Endothelial cell (in vitro differentiated cells): ENCODE results near the gene LMO1. TPM values are rescaled to one million over a fixed set of nuclear protein-coding genes. Genes with fewer than 3 reads are reported as not detected.
A peak's percentile ranks its signal among the peaks of the same experiment; 100 is the strongest.

ENCODE experiments used
- DNase-seq: peaks from one replicate; pipeline ENCODE4 v3.0.0; 2021; ENCODE audit warnings: low spot score
- H3K27ac Mint-ChIP-seq: one replicate; pipeline ENCODE4 v1.8.0; 2021; ENCODE audit warnings: mixed read lengths, inconsistent platforms; ENCODE audit not compliant: unreplicated experiment
- H3K27me3 Mint-ChIP-seq: one replicate; pipeline ENCODE4 v1.8.0; 2021; ENCODE audit warnings: mild to moderate bottlenecking, moderate library complexity, mixed read lengths, inconsistent platforms; ENCODE audit not compliant: unreplicated experiment
- H3K36me3 Mint-ChIP-seq: one replicate; pipeline ENCODE4 v1.8.0; 2021; ENCODE audit warnings: mild to moderate bottlenecking, low read depth, mixed read lengths, inconsistent platforms; ENCODE audit not compliant: unreplicated experiment
- H3K4me1 Mint-ChIP-seq: one replicate; pipeline ENCODE4 v1.8.0; 2021; ENCODE audit warnings: mild to moderate bottlenecking, mixed read lengths, inconsistent platforms; ENCODE audit not compliant: unreplicated experiment
- H3K4me3 Mint-ChIP-seq: one replicate; pipeline ENCODE4 v1.8.0; 2021; ENCODE audit warnings: mild to moderate bottlenecking, mixed read lengths, inconsistent platforms; ENCODE audit not compliant: unreplicated experiment
- H3K9me3 Mint-ChIP-seq: one replicate; pipeline ENCODE4 v1.8.0; 2021; ENCODE audit warnings: mixed read lengths, inconsistent platforms; ENCODE audit not compliant: unreplicated experiment
- total RNA-seq: library from RNA; stranded (reverse); fragmentation: NEBNext Ultra II Directional; extraction: Animal tissue kit (Norgen Biotek cat#: 25700); gene quantifications from one replicate; pipeline ENCODE4 v1.2.1, GENCODE V29; 2021; ENCODE audit not compliant: unreplicated experiment
- TF ChIP-seq, protein P1 (sequence below): fragments of 200-600 bp; sonication (generic); IDR thresholded peaks from one replicate; pipeline ENCODE4 v1.5.0; 2021; ENCODE audit warnings: antibody characterized with exemption; ENCODE audit not compliant: unreplicated experiment

LMO1 gene
- total RNA-seq, 1 donor from 2014 or later, result not detected

DNA sequence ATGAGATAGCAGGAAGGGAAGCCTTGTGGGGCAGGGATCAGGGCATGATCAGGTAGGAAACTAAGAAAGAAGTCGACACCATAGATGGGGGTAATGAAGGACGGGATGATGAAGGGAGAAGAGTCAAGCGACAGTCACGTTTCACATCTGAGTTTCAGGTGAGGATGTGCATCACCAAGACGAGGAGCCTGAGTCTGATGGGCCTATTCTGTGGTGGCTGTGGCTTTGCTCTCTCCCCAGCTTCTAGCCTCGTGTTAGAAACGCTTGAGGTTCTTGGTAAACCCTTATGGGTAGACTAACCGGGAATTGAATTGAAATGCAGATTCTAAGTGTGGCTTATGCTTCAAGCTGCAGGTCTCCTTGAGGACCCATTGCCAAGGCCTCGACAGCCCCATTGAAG, 45.6 kb upstream of the LMO1 start:
- TF ChIP-seq, protein P1, sequence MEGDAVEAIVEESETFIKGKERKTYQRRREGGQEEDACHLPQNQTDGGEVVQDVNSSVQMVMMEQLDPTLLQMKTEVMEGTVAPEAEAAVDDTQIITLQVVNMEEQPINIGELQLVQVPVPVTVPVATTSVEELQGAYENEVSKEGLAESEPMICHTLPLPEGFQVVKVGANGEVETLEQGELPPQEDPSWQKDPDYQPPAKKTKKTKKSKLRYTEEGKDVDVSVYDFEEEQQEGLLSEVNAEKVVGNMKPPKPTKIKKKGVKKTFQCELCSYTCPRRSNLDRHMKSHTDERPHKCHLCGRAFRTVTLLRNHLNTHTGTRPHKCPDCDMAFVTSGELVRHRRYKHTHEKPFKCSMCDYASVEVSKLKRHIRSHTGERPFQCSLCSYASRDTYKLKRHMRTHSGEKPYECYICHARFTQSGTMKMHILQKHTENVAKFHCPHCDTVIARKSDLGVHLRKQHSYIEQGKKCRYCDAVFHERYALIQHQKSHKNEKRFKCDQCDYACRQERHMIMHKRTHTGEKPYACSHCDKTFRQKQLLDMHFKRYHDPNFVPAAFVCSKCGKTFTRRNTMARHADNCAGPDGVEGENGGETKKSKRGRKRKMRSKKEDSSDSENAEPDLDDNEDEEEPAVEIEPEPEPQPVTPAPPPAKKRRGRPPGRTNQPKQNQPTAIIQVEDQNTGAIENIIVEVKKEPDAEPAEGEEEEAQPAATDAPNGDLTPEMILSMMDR, result no peak
- H3K9me3 Mint-ChIP-seq, result no peaks in the 10 kb centered on the region
- no peak overlapping the region for H3K4me3 Mint-ChIP-seq
- no peak for DNase-seq
- H3K36me3 Mint-ChIP-seq, result no peaks in the 10 kb centered on the region
- no peaks in the 10 kb centered on the region for H3K4me1 Mint-ChIP-seq
- no peak overlapping the region for H3K27ac Mint-ChIP-seq
- H3K27me3 Mint-ChIP-seq, result peaks cover 2% of the 10 kb centered on the region

DNA sequence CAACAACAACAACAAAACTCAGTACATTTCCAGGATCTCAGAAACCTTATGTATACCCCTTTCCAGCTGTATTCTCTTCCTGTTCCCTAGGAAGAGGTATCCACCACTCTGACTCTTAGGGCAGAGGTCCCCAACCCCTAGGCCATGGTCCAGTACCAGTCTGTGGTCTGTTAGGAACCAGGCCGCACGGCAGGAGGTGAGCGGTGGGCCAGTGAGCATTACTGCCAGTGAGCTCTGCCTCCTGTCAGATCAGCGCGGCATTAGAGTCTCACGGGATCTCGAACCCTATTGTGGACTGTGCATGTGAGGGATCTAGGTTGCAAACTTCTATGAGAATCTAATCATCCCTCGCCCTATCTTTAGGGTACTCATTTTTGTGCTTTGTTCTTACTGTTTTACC, 43.9 kb upstream of the LMO1 start:
- no peaks in the 10 kb centered on the region for H3K9me3 Mint-ChIP-seq
- no peaks in the 10 kb centered on the region for H3K4me1 Mint-ChIP-seq
- H3K27me3 Mint-ChIP-seq, result peaks cover 2% of the 10 kb centered on the region
- H3K27ac Mint-ChIP-seq, result no peak overlapping the region
- H3K36me3 Mint-ChIP-seq, result no peaks in the 10 kb centered on the region
- TF ChIP-seq, protein P1, result no peak
- no peak for DNase-seq
- no peak overlapping the region for H3K4me3 Mint-ChIP-seq

DNA sequence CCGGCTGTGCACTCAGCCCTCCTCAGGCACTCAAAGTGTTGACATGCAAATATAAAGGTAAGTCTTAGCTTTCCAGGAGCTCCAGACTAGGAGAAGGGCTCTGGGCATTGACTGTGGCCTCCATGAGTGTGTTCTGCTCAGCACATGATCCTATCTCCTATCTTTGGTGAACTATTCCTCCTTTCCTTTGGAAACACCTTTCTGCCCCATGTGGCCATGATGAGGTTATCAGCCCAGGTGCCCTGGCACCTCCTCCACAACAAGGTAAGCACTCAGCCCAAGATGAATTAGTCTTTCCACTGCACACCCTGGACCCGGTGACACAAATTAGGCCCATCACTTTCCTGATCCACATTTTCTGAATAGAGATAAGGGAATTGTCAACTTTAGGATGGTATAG, 37.9 kb upstream of the LMO1 start:
- peak overlapping the region; percentile 47 for H3K4me3 Mint-ChIP-seq
- H3K27me3 Mint-ChIP-seq, result peaks cover 1% of the 10 kb centered on the region
- DNase-seq, result no peak

DNA sequence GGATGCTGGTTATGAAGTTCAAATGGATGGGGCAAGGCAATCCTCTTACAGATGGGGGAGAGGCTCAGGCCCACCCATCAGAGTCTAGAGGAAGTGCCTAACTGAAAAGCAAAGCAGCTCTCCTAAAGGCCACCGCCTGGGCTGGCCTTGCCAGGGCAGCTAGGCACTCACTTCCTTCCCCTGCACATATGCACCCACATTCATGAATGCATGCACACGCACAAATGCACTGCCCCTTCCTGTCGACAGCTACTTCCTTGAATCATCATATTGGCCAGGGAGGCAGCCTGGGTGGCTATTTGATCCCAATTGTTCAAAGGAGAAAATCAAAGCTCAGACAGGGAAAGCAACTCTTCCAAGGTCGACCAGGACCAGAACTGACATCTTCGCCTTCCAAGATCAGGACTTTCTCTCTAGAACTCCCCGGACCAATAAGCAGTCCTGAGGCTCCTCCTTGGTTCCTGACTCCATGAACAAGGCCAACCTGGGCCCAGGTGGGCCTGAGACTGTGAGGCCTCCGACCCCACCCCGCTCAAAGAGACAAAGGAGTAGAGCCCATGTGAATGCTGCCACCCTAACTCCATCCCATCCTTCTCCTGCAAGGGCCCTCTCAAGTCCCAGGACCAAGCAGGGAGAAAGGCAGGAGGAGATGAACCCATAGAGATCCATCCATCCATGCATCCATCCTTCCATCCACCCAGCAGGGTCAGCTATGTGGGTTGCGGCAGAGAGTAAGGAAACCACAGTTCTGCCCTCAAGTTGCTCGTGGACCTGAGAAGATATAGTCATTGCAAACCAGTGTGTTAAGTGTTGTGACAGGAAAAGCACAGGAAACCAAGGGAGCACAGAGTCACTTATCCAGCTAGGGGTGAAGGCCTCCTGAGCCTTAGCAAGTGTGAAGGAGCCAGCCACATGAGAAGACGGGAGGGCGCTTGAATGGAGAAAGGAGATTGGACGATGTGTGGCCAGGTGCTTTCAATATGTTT, 35.4 kb upstream of the LMO1 start:
- Mint-ChIP-seq H3K4me3 (no peak overlapping the region), H3K9me3 (no peaks in the 10 kb centered on the region), H3K27me3 (peaks cover 1% of the 10 kb centered on the region), H3K4me1 (no peaks in the 10 kb centered on the region), H3K27ac (no peak overlapping the region), H3K36me3 (no peaks in the 10 kb centered on the region)
- TF ChIP-seq, protein P1, result no peak
- DNase-seq, result no peak

More for the DNA sequence above, 37.9 kb upstream of the LMO1 start:
- no peak overlapping the region for H3K27ac Mint-ChIP-seq
- H3K9me3 Mint-ChIP-seq, result no peaks in the 10 kb centered on the region
- TF ChIP-seq, protein P1, result no peak
- no peaks in the 10 kb centered on the region for H3K36me3 Mint-ChIP-seq
- no peaks in the 10 kb centered on the region for H3K4me1 Mint-ChIP-seq
